AG04449 (cell line): Measurements from ENCODE around the gene SFN.
"Not testable (repeated sequence)": the region's sequence is repeated elsewhere in the genome, so short reads cannot be mapped to it uniquely, and the experiment has no call there.

Source experiments
- CTCF ChIA-PET: fragments of 350-600 bp; formaldehyde crosslinking; extraction: SDS; loops from one replicate; lab custom pipeline; 2021; ENCODE audit warnings: antibody characterized with exemption; lab: Yijun Ruan, JAX
- POLR2A ChIA-PET: fragments of 400-600, 350-600 bp; formaldehyde crosslinking; extraction: SDS; loops from one replicate; lab custom pipeline; 2020; ENCODE audit warnings: antibody characterized with exemption, inconsistent platforms; lab: Yijun Ruan, JAX
- DNase-seq: peaks from one replicate; pipeline ENCODE4 v3.0.0-alpha.2; 2010; ENCODE audit warnings: low read depth, low spot score
- H3K4me3 ChIP-seq: 2 replicates; pipeline ENCODE4 v1.5.1; 2011; ENCODE audit warnings: low read depth, mild to moderate bottlenecking, control low read depth, low read length
- CTCF ChIP-seq: IDR thresholded peaks from one replicate; pipeline ENCODE4 v1.5.1; 2011; ENCODE audit warnings: mild to moderate bottlenecking, moderate library complexity, low read length, control low read depth, inconsistent platforms; ENCODE audit not compliant: insufficient read depth; ENCODE audit errors: missing control alignments

SFN gene

GRCh38 chr1:26838474-26839338 lies 24.2 kb upstream of the SFN start:
- H3K4me3 ChIP-seq = no peak overlapping the region
- POLR2A ChIA-PET = no interaction called here
- no peak for DNase-seq
- CTCF ChIA-PET = interaction anchor here (0.8 to 1.5 kb wide), 4 partner anchors 29 to 244 kb away, joined by 3 read pairs; no protein-coding TSS in a partner anchor
- no peak for TF ChIP-seq CTCF

- TF ChIP-seq CTCF = no peak
- DNase-seq = no peak
- no peak overlapping the region for H3K4me3 ChIP-seq
- ChIA-PET POLR2A (no interaction called here), CTCF (interaction anchor here (1.1 to 1.5 kb wide), 2 partner anchors 29 to 42 kb away, joined by 3 read pairs; no protein-coding TSS in a partner anchor)
Observed at GRCh38 chr1:26839339-26839722, 23.6 kb upstream of the SFN start.

GRCh38 chr1:26839779-26840178 lies 23.2 kb upstream of the SFN start:
- DNase-seq = no peak
- POLR2A ChIA-PET = no interaction called here
- H3K4me3 ChIP-seq = no peak overlapping the region
- CTCF ChIA-PET = interaction anchor here (0.7 to 1.6 kb wide), 5 partner anchors 14 to 42 kb away, joined by 3 to 6 read pairs (median 3); no protein-coding TSS in a partner anchor
- TF ChIP-seq CTCF = no peak

- no peak for DNase-seq
- ChIA-PET POLR2A (no interaction called here), CTCF (interaction anchor here (1.4 kb wide), 1 partner anchor 9 kb away, joined by 3 read pairs; no protein-coding TSS in a partner anchor)
- no peak for TF ChIP-seq CTCF
- H3K4me3 ChIP-seq = no peak overlapping the region
Observed at GRCh38 chr1:26844424-26845196, 18.3 kb upstream of the SFN start.

- CTCF ChIA-PET = interaction anchor here (0.7 to 5.0 kb wide), 8 partner anchors 12 to 248 kb away, joined by 3 to 52 read pairs (median 8); partner anchors contain the start of genes GPN2, SFN and ZDHHC18
- H3K4me3 ChIP-seq, POLR2A ChIA-PET, DNase-seq: not testable (repeated sequence)
Observed at GRCh38 chr1:26847826-26848225, 15.1 kb upstream of the SFN start.

GRCh38 chr1:26848499-26848898 lies 14.4 kb upstream of the SFN start:
- no peak for DNase-seq
- ChIA-PET CTCF (interaction anchor here (0.9 to 5.0 kb wide), 12 partner anchors 12 to 249 kb away, joined by 3 to 52 read pairs (median 6); partner anchors contain the start of genes GPN2, SFN and ZDHHC18), POLR2A (interaction anchor here (0.7 to 1.8 kb wide), 2 partner anchors 18 to 52 kb away, joined by 3 to 5 read pairs; partner anchors contain the start of gene GPATCH3)
- TF ChIP-seq CTCF = no peak
- no peak overlapping the region for H3K4me3 ChIP-seq
